Neural cell (in vitro differentiated cells): ENCODE results near the gene ZNF385D. TPM values are rescaled to one million over a fixed set of nuclear protein-coding genes. Genes with fewer than 3 reads are reported as not detected.

ENCODE experiments used
- H2AFZ ChIP-seq: fragments of 200-600, 300-800 bp; sonication (generic), shearing (Covaris generic); 2 replicates; pipeline ENCODE4 v1.6.0; 2014; ENCODE audit warnings: low read depth, mild to moderate bottlenecking, antibody characterized with exemption, low read length, moderate library complexity
- H3F3A ChIP-seq: fragments of 200-600 bp; shearing (Covaris generic); 2 replicates; pipeline ENCODE4 v1.6.1; 2016; ENCODE audit warnings: mild to moderate bottlenecking, moderate library complexity, mixed read lengths, antibody characterized with exemption, low read length; ENCODE audit not compliant: insufficient read depth, poor library complexity, severe bottlenecking
- H3K27ac ChIP-seq: fragments of 200-600, 300-800 bp; sonication (generic), shearing (Covaris generic); 2 replicates; pipeline ENCODE4 v1.5.1; 2014; ENCODE audit warnings: mild to moderate bottlenecking, low read length, moderate library complexity
- H3K27me3 ChIP-seq: fragments of 300-800, 200-600 bp; sonication (generic), shearing (Covaris generic); 2 replicates; pipeline ENCODE4 v1.6.0; 2014; ENCODE audit warnings: mild to moderate bottlenecking, low read depth, low read length, moderate library complexity; ENCODE audit not compliant: insufficient read depth
- H3K36me3 ChIP-seq: fragments of 300-800, 200-600 bp; sonication (generic), shearing (Covaris generic); 2 replicates; pipeline ENCODE4 v1.5.1; 2014; ENCODE audit warnings: mild to moderate bottlenecking, antibody characterized with exemption, low read length, moderate library complexity; ENCODE audit not compliant: insufficient read depth
- H3K4me2 ChIP-seq: fragments of 300-800, 200-600 bp; sonication (generic), shearing (Covaris generic); 2 replicates; pipeline ENCODE4 v1.6.0; 2014; ENCODE audit warnings: mild to moderate bottlenecking, low read length
- H3K4me3 ChIP-seq: fragments of 300-800, 200-600 bp; sonication (generic), shearing (Covaris generic); 2 replicates; pipeline ENCODE4 v1.5.1; 2014; ENCODE audit warnings: mild to moderate bottlenecking, low read length, moderate library complexity
- H3K79me2 ChIP-seq: fragments of 200-600 bp; shearing (Covaris generic); replicated peaks from 2 replicates; pipeline ENCODE4 v1.6.0; 2014; ENCODE audit warnings: mild to moderate bottlenecking, low read length, moderate library complexity; ENCODE audit not compliant: insufficient read depth
- H3K9ac ChIP-seq: fragments of 300-800, 200-600 bp; sonication (generic), shearing (Covaris generic); 2 replicates; pipeline ENCODE4 v1.6.1; 2016; ENCODE audit warnings: mild to moderate bottlenecking, low read length, mixed read lengths
- H3K9me2 ChIP-seq: fragments of 200-600 bp; shearing (Covaris generic); 2 replicates; pipeline ENCODE4 v1.6.1; 2016; ENCODE audit warnings: mild to moderate bottlenecking, low read length, mixed read lengths; ENCODE audit not compliant: insufficient read depth
- H3K9me3 ChIP-seq: fragments of 200-600, 300-800 bp; sonication (generic), shearing (Covaris generic); 2 replicates; pipeline ENCODE4 v1.6.1; 2016; ENCODE audit warnings: mild to moderate bottlenecking, mixed run types, low read length, moderate library complexity, mixed read lengths
- H4K20me1 ChIP-seq: fragments of 200-600 bp; shearing (Covaris generic); 2 replicates; pipeline ENCODE4 v1.6.1; 2016; ENCODE audit warnings: mild to moderate bottlenecking, mixed run types; ENCODE audit not compliant: insufficient read depth
- CTCF ChIP-seq: fragments of 450-650 bp; IDR thresholded peaks from 2 replicates; pipeline ENCODE4 v1.5.1; 2014; ENCODE audit warnings: antibody characterized with exemption, mild to moderate bottlenecking, moderate library complexity; ENCODE audit not compliant: poor library complexity, severe bottlenecking
- EP300 ChIP-seq: fragments of 450-650 bp; conservative IDR thresholded peaks from 2 replicates; pipeline ENCODE4 v1.6.1; 2014; ENCODE audit warnings: antibody characterized with exemption, mild to moderate bottlenecking, moderate library complexity; ENCODE audit not compliant: poor library complexity, severe bottlenecking
- EZH2 ChIP-seq: fragments of 200-600, 300-800 bp; shearing (Covaris generic), sonication (generic); IDR thresholded peaks from 2 replicates; pipeline ENCODE4 v1.6.1; 2014; ENCODE audit warnings: antibody characterized with exemption, low read length, borderline replicate concordance, mild to moderate bottlenecking; ENCODE audit not compliant: insufficient read depth, poor library complexity, severe bottlenecking
- MXI1 ChIP-seq: fragments of 450-650 bp; conservative IDR thresholded peaks from 2 replicates; pipeline ENCODE4 v1.6.1; 2014; ENCODE audit warnings: antibody characterized with exemption, mild to moderate bottlenecking; ENCODE audit not compliant: poor library complexity, severe bottlenecking
- POLR2AphosphoS5 ChIP-seq: IDR thresholded peaks from 2 replicates; pipeline ENCODE4 v1.6.1; 2012
- RAD21 ChIP-seq: fragments of 450-650 bp; conservative IDR thresholded peaks from 2 replicates; pipeline ENCODE4 v1.6.1; 2014; ENCODE audit warnings: antibody characterized with exemption, mild to moderate bottlenecking, moderate library complexity
- REST ChIP-seq: IDR thresholded peaks from 2 replicates; pipeline ENCODE4 v1.6.1; 2012; ENCODE audit warnings: borderline replicate concordance
- SMC3 ChIP-seq: fragments of 450-650 bp; conservative IDR thresholded peaks from 2 replicates; pipeline ENCODE4 v1.6.1; 2014; ENCODE audit warnings: antibody characterized with exemption, mild to moderate bottlenecking, moderate library complexity; ENCODE audit not compliant: poor library complexity
- TAF1 ChIP-seq: IDR thresholded peaks from 2 replicates; pipeline ENCODE4 v1.6.1; 2012; ENCODE audit warnings: low read depth
- polyA plus RNA-seq: library from polyadenylated mRNA; depleted of rRNA; stranded (reverse); fragments of >200 nt; gene quantifications from 2 replicates; pipeline ENCODE4 v1.2.3, GENCODE V29; 2014

The ZNF385D gene
- polyA plus RNA-seq, 1 donor from 2014 or later = 3.4 TPM

- Histone ChIP-seq H3K9me2 (no peaks in the 10 kb centered on the region), H4K20me1 (no peaks in the 10 kb centered on the region), H3K4me2 (no peak overlapping the region), H3F3A (no peaks in the 10 kb centered on the region), H3K9ac (no peak overlapping the region), H3K27ac (no peak overlapping the region), H3K9me3 (no peaks in the 10 kb centered on the region), H2AFZ (no peak overlapping the region), H3K79me2 (no peaks in the 10 kb centered on the region), H3K27me3 (no peaks in the 10 kb centered on the region), H3K36me3 (no peaks in the 10 kb centered on the region), H3K4me3 (no peak overlapping the region)
- TF ChIP-seq POLR2AphosphoS5 (no peak), TAF1 (no peak), EZH2 (no peak), SMC3 (no peak), CTCF (no peak), RAD21 (no peak), MXI1 (no peak), EP300 (no peak), REST (no peak)
These were observed 329.9 kb downstream of the ZNF385D start for GRCh38 chr3:21421096-21421495.

- Histone ChIP-seq H3K27me3 (no peaks in the 10 kb centered on the region), H3K9me3 (no peaks in the 10 kb centered on the region), H3K4me3 (no peak overlapping the region), H3K27ac (no peak overlapping the region), H3K36me3 (no peaks in the 10 kb centered on the region), H3K79me2 (no peaks in the 10 kb centered on the region), H3K4me2 (no peak overlapping the region), H3K9ac (no peak overlapping the region), H3F3A (no peaks in the 10 kb centered on the region), H2AFZ (no peak overlapping the region), H4K20me1 (no peaks in the 10 kb centered on the region), H3K9me2 (no peaks in the 10 kb centered on the region)
- TF ChIP-seq EP300 (no peak), REST (no peak), CTCF (no peak), EZH2 (no peak), MXI1 (no peak), POLR2AphosphoS5 (no peak), TAF1 (no peak)
These were observed 333.0 kb downstream of the ZNF385D start for GRCh38 chr3:21417991-21418390.
